Femur (tissue), 1 donor: Measurements from ENCODE around the gene TCERG1L.
"Not testable (repeated sequence)": the region's sequence is repeated elsewhere in the genome, so short reads cannot be mapped to it uniquely, and the experiment has no call there.

ENCODE experiments used
- DNase-seq: peaks from one replicate; pipeline ENCODE4 v3.0.0-alpha.2; 2017

The TCERG1L gene

DNA sequence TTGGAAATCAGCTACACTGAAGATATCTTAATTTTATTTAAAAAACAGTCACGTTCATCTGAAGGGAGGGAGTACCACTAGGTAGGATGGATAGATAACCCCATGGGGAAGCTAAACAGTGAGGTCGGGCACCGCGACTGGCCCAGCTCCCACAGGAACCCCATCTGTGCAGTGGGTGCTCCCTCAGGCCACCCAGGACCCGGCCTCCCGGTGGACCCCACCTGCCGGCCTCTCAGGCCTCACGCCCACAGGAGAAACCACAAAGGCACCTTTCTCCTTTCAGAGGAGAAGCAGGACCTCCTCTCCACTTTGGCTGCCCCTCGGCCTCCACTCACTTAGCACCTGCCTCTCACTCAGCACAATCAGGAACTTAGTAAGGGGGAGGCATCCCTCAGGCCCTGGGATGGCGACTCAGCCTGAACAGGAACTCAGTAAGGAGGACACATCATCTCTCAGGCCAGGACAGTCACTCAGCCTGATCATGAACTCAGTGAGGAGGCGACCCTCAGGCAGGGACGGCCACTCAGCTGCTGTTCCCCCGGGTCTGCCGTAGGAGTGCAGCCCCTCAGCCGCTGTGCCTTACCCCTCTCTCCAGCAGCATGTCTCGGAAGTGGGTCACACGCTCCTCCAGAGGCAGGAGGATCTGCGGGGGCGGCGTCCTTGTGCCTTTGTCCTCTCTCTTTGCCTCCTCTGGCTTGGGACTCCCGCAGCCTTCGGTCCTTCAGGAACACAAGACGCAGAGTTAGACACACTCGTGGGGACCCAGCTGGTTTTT, 195.1 kb downstream of the TCERG1L start:
- DNase-seq, result no peak

DNA sequence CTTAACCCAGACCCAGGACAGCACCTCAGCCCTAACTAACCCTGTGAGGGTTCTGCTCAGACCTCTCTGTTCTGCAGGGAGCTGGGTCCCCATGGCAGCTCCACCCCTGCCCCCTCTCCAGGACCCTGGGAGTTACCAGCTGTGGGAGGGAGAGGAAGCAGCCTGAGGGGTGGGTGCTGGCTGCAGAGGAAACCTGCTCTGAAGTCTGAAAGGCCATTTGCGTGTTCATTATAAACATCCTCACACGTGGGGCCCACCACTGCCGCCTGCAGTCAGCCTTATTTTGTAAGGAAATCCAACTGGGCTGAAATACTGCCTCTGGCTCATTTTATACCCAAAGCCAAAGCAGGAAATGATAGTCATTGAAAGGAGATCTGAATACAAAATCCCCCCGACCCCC, 195.7 kb downstream of the TCERG1L start:
- no peak for DNase-seq

DNA sequence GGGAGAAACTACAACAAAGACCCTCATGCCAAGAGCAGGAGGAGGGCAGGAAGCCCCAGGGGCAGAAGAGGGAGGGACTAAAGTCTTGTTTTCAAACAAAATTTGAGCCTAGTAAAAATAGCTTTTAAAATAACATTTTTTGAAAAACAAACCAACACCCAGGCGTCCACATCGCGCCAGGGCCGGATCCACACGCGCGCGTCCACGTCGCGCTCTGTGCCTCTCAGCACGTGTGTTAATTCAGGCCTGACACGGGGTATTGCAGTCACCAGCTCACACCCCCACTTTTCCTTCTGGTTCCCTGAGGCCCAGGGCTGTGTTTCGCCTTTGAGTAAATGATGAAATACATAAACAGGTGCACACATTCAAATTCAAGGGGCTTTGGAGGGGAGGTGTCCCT, 196.2 kb downstream of the TCERG1L start:
- DNase-seq, result no peak

DNA sequence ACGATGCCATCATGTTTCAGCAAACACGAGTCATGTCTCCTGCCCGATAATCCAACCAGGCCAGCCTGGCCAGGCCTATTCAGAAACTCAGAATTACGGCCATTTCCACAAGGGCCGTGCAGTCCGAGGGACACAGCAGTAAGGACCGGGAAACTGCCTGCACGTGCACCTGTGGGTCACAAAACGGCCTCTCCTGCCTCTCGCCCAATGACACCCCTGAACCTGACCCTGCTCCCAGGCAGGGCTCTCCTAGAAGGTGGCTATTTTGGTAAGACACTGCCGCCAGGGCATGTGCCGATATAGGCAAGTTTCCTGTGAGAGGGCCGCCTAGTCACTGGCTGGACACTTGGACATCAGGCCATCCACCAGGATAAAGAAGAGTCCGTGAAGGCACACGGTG, 196.7 kb downstream of the TCERG1L start:
- no peak for DNase-seq

DNA sequence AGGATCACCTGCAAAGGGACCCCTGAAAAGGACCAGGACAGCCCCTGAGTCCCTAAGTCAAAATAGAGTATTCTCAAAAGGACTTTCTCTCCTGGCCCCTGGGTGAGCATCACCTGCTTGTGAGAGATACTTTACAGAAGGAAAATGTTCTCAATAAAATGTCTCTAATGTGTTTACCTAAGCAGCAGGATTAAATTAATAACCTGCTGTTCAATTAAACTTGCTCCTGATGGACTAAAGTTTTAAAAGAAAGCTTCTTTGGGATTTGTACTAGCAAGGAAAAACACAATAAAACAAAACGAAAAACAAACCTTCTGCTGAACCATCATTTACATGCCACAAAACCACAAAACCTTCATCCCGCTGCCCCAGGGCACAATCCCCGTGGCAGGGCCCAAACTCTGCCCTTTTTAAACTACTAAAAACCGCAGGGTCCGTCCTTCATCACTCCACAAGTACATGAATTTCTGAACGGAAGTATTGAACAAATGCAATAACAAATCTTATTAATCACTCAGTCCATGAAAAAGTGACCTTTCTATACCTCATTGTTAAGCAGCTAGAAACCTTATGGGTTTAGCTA, 197.7 kb downstream of the TCERG1L start:
- DNase-seq, result no peak

DNA sequence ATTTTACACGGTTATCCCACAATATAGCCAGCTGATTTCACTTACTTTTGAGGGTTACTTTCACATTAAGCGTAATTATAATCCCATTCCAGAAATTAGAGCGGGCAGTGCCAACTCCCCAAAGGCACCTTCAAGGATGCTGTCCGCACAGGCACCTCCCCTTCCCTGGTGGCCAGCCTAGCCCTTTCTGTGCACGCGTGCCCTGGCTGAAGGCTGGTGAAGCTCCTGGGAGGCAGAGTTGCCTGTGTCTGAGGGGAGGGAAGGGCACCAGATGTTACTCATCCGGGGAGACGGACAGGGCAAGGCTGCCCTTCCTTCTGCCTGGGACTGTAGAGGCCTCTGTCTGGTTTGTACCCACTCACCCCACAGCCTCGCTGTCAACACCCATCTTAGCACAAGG, 198.4 kb downstream of the TCERG1L start:
- no peak for DNase-seq

DNA sequence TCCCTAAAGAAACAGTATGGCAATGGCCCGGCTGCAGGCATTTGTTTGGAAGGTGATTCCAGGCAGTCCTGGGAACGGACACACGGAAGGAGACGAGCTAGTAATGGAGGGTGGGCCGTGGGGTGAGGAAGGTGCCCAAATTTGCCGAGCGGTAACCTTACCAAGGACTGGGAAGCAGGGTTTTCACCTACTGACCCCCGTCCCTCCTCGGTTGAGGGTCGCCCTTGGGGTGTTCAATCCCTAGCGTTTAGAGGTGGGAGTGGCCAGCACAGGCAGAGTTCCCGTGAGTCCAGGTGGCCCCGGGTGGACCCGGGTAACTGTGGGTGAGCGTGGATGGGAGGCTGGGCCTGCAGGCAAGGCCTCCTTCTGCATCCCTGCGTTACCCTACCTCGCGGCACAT, 198.8 kb downstream of the TCERG1L start:
- DNase-seq, result no peak

DNA sequence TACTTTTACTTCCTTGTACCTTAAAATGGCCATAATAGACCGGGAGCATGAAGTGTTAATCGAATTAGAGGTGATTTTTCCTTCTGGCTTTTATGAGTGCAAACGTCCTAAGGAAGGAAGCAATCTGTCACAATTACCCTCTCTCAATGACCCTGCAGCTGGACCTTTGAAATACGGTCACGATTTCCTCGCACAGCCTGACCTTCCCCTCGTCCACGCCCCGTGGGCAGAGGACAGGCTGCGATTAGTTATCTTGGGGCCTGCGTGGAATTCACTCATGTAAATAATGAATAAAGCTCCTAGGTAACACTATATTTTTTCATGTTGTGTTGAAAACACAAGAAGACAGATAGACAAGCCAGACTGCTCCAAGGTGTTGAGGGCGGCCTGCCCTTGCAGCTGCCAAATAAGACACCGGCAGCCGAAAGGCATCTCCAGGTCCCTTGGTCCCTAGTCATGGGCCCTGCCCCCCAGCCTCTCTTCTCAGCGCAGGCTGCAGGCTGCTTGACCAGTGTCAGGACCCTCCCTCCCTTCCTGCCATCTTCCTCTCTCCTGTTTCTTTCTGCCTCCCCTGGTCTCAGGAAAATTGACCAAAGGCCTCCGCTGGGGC, 199.9 kb downstream of the TCERG1L start:
- no peak for DNase-seq

DNA sequence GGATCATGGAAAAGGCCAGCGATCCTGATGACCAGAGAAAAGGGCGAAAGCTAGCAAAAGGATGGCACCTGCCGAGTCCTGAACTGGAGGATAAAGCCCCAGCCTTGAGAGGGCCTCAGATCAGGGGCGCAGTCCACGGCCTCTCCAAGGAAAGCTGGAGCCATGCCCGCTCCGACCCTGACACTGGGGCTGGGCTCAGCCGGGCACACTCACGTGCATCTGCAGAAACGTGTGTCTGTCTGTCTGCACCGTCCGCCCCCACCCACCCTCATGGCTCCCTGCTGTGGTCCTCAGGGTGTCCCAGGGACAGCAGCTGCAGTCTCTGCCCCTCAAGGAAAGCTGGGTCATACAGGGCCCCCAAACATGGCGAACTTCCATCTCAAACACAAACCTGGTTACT, 200.5 kb downstream of the TCERG1L start:
- no peak for DNase-seq

DNA sequence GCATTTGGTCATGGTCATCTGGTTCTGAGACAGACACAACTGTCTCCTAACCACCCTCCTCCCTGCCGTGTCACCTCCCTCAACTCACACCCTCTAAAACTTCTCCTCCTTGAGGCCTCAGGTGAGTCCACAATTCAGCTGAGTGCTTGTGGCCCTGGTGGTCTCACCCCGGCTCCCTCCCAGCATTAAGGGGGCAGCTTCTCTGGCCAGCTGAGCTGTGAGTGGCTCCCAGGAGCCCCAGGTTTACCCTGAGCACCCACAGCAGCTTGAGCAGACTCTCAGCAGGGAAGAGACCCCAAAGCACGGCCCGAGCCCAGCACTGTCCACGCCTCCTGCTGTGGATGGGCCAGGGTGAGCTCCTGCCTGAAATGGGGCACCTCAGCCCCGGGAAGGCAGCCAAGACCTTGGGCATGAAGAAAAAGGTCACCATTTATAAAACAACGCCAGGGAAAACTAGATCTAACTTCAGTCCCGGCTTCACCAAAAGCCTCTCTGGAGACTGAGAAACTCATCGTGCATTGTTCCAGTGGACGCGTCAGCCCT, 201.2 kb downstream of the TCERG1L start:
- DNase-seq, result no peak

DNA sequence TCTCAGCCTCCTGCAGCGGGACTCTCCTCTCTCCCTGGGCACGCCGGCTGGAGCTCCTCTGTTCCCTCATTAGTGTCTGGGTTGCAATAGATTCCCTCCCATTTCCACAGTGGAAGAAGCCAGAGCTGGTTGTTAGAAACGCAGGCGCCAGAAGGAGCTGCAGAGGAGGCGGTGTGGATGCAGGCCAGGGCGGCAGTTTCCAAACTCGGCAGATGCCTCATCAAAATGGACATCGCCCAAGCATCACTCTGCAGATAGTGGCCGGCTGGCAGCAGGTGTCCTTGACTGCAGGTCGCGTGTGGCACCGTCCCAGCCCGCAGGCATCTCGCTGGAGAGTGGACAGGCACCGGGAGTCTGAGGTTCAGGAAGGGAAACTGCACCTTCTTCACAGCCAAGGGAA, 201.8 kb downstream of the TCERG1L start:
- no peak for DNase-seq

DNA sequence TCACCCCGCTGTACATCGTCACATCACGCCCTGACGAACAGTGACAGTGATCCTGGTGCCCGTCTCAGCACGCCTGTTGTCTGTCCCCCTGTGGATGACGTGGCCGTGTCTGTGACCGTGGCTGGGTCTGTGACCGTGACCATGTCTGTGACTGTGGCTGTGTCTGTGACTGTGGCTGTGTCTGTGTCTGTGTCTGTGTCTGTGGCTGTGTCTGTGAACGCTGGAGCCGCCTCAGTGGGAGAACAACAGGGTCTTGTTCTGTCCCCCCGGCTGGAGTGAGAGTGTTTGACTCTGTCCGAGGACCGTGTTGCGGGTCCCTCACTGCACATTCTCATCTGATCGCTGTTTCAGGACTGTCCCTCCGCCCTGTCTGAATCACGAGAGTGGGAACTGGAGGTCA, 202.2 kb downstream of the TCERG1L start:
- DNase-seq, result no peak

DNA sequence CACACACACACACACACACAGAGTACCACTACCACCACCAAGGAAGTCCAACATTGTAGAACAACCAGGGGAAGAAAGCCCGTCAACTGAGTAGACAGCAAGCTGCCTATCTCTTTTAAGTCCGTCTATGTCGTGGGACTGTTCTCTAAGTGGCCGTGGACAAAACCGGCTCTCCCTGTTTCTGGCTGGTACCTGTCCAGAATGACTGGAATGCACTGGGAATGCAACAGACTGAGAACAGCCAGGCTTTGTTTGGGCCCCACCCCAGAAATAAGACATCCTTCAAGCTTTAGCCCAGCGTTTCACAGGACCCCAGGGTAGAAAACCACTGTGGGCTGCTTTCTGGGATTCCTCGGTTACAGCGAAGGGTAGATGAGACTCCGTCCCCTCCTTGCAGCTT, 203.6 kb downstream of the TCERG1L start:
- no peak for DNase-seq

DNA sequence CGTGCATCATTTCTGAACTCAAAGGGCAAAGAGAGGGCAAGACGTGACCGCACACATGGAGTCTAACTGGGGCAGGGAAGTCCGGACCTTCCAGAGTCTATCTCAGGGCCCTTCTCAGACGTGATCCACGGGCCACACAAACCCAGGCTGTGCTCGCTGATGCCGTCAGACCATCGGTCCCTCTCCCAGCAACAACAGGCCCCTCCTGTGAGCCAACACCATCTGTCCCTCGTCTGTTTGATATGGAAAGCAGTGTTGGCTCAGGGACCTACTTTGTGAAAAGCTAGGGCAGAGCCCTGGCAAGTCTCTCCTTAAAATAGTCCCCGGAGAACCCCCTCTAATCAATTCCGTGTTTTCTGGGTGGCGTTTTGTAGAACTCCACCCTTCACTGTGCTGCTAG, 208.8 kb downstream of the TCERG1L start:
- DNase-seq, result no peak

DNA sequence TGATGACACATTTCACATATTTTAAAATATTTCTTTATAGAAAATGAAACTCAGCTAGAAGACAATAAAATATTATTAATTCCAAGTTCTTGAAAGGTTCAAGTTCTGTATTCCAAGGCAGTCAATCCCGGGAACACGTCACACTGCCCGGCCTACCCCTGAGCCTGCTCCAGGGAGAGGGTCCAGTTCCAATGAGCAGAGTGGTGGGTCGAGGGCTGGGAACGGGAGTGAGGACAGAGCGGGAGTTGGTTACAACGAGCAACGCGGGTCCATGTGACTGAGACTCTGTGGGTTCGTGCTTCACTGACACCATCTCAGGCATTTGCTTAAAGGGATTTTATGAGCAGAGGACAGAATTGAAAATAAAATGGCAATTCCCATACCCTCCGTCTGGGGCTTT, 209.4 kb downstream of the TCERG1L start:
- no peak for DNase-seq

DNA sequence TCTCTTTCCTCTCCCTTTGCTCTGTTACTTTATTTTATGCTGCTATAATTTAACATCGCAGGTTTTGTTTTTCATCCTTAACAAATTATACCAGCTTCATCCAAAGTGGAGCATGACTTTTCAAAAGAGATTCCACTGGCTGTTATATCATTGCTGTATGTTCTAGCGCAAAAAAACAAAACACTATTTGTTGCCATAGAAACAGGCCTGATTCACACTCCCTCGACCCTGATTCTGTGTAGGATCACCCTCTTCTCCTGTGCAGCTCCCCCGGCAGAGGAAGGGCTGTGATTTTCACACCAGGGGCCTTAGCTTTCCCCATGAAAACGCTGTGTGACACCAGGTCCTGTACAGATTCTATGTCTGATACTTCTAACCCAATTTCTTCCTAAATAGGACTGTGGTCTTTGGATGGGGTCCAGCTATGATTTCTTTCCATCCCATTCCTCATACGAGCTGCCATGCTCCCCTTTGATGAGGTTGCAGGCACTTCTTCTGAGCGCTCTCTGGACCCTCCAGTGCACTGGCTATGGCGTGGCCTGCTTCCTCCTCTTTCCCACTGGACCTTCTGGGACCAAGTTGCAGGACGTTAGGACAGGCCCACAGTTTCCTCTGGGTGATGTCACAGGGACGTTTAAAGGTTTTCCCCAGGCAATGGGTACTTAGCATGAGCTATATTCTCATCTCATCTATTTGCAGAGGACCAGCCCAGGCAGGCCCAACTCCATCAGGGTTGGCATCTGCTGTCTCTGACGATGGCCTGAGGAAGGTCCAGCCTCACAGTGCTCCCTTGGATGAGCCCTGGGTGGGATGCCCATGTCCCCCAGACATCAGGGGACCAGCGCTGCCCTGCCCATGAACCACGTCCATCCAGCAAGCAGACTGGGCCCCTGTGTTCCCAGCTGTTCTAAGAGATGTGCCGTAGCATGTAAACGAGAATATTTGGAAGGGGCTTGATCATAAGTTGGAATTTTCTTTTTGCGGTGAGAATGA, 210.8 kb downstream of the TCERG1L start:
- DNase-seq, result not testable (repeated sequence)

DNA sequence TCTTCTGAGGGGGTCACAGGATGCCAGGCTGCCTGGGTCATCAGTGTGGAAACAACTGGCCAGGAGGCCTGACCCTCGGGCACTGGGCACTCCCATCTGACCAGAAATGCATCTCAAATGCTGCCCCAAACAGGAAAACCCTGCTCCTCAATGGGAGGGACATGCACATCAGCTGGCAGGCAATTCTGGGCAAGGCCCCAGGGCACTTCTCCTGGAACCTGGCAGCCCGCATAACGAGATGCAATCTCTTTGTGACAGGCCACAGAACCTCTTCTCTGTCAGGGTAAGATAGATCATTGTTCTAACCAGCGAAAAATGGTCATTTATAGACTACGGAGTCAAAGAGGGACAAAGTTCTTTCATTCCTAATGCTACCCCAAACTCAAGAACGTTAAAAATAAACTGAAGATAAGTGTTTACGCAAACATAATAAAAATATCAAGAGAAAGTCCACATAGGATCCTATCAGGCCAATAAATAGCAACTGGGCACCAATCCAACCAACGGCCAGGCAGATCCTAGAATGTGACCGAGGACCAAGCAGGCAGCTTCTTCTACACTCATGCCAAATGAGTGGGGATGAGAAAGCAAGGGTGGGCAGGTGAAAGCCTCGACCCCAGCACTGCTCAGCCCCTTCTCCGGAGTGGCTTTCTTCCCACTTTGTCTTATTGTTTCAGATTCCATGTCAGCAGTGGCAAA, 212.3 kb downstream of the TCERG1L start:
- no peak for DNase-seq

DNA sequence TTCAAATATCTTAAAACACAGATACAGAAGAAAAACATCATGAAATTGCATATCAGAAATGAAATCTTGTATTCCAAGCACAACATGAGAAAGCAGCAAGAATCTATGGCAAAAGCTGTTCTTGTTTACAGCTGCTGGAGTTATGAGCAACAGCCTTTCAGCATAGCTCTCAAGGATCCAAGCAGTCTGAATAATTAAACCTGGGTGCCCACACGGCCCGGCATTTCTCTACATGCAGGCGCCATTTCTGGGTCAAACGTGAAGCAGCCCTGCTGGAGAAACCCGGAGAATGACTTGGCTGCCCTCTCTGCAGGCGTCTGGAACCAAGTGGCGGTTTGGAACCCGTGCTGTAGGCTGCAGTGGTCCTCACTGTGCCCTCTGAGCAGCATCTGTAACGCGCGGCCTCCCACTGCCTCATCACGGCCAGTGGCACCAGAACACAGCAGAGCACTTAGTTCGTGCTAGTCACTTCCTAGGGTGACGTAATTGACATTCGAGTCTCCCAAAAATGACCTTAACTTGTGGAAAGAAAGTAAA, 213.0 kb downstream of the TCERG1L start:
- DNase-seq, result no peak

DNA sequence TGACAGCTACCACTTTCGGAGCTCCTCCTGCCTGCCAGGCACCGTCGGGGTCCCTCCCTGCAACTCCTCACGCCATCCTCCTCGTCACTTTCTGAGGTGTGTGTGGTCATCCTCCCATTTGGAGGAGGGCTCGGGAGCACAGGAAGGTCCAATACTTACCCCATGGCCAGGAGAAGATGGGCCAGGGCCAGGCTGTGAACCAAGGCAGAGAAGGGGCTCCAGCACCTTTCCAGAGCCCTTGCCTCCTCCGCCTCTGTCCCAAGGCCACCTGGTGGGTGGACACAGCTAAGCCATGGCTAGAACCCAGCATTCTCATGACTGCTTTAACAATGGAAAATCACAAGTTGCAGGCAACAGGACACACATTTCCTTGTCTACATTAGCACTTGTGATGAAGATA, 215.5 kb downstream of the TCERG1L start:
- no peak for DNase-seq

DNA sequence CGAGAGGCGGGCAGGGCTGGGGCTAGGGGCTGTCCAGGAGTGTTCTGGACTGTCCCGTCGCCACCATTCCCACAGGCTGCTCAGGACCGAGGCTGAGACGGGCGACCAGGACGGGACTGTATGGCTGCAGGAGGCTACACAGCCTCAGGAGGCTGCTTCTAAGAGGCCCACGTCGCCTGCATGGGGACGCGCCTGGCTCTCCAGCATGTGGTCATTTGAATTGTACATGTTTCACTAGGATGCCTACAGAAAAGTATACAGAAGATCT, 216.3 kb downstream of the TCERG1L start:
- DNase-seq, result no peak

DNA sequence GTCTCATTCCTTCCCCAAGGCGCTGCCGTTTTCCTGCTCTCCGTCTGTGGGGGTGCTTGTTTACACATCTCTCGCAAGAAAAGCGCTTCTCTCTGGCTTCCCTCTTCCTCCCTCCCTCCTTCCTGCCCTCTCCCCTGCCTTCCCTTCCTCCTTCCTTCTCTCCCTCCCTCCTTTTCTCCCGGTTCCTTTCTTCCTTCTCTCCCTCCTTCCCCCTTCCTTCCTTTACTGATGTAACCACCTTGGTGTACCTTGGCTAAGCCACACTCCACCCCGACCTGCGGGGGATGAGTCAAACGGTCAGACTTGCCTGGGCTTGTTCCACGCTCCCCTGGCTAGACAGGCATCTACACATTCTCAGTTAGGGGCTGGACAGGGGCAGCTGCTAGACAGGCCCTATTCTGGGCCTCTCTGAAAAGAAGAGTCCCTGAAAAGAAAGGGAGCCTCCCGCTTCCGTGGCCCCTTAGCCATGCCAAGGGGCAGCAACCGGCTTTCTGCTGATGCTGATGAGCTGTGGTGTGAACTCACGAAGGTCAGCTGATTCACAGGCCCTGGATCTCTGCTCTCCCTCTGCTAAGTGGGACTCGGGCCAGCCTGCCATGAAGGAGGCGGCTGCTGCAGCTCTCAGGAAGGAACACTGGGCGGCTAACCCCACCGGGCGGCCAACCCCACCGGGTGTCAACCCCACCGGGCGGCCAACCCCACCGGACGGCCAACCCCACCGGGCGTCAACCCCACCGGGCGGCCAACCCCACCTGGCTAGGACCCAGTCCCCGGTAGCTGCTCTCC, 216.8 kb downstream of the TCERG1L start:
- DNase-seq, result no peak
